ENCODE measurements around the gene PSMD5.

- TF ChIP-seq CTCF (IDR thresholded peaks at IDR 0.05; ENCODE audit: low read length): no peak
- TF ChIP-seq EZH2 (optimal IDR thresholded peaks at IDR 0.05; ENCODE audit: low read depth, low read length): no peak
Observed at GRCh38 chr9:120780367-120780766, 62.4 kb downstream of the PSMD5 start.

All from MM.1S (cell line).